ENCODE measurements around the gene FGF6. TPM values are rescaled to one million over a fixed set of nuclear protein-coding genes. Genes with fewer than 3 reads are reported as not detected.
"Not testable (repeated sequence)": the region's sequence is repeated elsewhere in the genome, so short reads cannot be mapped to it uniquely, and the experiment has no call there.

The FGF6 gene
- total RNA-seq, 1 donor from 2014 or later, result not detected

DNA sequence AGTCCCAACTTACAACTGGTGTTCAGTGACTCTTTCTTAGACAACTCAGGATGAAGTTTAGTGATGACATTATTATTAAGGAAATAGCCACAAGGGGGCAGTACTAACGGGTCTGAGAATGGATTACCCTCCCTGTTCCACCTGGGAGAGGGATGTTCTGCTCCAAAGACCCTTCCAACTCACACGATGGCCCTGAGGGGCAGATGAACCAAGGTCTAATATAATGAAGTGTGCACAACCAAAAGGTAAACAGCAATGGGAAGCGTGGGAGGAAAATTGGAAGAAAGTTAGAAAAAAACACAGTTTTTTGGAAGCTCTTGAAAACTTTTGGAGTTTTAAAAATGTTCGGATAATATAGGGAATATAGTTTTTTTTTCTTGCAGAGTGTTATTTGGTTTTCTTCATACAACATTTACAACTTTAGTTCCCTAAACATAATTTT, 24.0 kb downstream of the FGF6 start:
- intact Hi-C loops (cut with micrococcal nuclease), result loop anchor here (1.0 to 10.0 kb wide), 5 partner anchors 65 to 534 kb away; no protein-coding TSS in a partner anchor

DNA sequence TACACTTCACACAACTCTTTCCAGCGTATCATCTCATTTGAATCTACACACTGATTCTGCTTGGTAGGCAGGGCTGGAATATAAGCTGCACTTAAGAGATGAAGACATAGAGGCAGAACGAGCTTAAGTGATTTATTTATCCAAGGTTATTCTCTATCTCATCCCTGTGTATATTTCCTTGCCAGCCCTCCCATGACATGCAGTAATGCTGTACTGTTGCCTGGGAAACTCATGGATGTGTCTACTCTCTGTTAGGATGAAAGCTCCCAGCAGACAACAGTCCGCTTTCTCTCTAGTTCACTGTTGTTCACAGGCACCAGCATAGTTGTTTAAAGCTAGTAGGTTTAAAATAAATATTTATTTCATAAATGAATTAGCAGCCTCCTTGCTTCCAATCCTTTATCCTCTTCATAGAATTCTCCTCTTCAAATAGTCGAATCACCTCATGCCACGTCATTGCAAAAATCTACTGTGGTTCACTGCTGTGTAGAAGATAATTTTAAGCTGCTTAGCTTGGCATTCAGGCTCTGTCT, 25.4 kb downstream of the FGF6 start:
- intact Hi-C loops (cut with micrococcal nuclease), result loop anchor here (5.0 to 10.0 kb wide), 2 partner anchors 335 to 533 kb away; no protein-coding TSS in a partner anchor

DNA sequence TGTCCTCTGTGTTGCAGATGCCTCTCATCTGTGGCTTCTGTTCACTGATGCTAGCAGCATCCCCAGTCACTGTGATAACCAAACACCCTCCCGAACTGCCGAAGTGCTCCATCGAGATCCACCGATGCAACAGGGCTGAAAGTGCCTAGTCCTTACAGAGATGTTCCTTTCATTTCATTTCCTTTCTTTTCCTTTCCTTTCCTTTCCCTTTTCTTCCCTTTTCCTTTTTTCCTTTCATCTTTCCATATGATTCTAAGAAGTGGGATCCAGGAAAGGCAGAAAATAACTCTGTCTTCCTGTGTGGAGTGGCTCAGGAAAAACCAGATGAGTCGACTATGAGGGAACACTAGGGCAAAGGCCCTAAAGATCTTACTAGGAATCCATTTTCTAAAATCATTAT, 26.7 kb downstream of the FGF6 start:
- intact Hi-C loops (cut with micrococcal nuclease), result no loop called here

DNA sequence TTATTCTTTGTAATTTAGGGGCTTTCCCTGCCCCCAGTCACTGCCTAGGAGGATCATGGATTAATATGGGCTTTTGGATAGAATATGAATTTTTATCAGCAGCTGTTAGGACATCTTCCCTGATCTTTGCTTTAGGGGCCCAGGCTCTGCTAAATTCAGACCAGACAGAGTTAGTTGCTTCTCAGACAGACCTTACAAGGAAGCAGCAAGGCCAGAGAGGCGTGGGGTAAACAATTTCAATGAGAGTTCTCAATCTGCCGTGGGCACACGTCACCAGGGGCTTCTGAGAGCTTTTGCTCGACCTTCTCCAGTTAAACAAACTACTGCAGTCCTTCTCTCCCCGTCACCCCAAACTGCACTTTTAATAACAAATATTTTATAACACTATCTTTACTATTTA, 27.7 kb downstream of the FGF6 start:
- intact Hi-C loops (cut with micrococcal nuclease), result no loop called here

DNA sequence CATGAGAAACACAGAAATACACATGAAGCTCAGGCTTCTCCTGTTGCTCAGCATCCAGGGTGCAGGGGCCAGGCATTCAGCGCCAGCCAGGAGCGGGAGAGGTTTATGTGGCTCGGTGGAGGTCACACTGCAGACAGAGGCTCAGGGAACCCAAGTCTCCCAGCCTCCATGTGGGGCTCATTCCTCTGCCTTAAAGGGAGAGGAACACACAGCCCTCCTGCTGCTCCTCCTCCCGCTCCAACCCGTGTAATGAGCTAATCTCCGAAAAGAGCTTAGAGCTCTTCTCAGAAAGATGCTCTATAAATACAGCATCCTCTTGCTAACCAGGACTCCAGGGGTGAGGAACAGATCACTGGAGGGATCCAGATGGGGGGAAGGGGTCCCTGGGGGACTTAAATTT, 28.2 kb downstream of the FGF6 start:
- intact Hi-C loops (cut with micrococcal nuclease), result no loop called here

DNA sequence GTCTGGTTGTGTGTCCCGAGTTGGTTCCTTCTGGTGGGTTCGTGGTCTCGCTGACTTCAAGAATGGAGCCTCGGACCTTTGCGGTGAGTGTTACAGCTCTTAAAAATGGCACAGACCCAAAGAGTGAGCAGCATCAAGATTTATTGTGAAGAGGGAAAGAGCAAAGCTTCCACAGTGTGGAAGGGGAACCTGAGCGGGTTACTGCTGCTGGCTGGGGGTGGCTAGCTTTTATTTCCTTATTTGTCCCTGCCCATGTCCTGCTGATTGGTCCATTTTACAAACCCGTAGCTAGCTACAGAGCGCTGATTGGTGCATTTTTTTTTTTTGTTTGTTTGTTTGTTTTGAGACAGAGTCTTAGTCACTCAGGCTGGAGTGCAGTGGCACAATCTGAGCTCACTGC, 29.3 kb downstream of the FGF6 start:
- intact Hi-C loops (cut with micrococcal nuclease), result no loop called here

DNA sequence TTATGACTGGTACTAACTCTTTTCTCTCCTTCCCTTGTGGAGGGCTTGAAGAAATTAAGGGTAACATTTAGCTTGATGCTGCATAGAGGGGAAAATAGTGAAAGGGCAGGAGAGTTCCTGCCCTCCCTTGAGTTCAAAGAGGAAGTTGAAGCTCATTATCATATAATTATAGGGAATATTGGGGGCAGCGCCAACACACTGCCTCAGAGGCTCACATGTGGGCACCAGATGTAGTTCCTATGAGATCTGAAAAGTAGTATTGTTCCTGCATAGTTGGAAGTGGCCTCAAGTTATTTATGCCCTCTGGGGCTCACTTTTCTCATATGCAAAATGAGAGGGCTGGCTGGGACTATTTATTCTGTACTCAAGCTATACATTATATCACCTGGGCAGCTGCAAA, 33.1 kb downstream of the FGF6 start:
- intact Hi-C loops (cut with micrococcal nuclease), result no loop called here

DNA sequence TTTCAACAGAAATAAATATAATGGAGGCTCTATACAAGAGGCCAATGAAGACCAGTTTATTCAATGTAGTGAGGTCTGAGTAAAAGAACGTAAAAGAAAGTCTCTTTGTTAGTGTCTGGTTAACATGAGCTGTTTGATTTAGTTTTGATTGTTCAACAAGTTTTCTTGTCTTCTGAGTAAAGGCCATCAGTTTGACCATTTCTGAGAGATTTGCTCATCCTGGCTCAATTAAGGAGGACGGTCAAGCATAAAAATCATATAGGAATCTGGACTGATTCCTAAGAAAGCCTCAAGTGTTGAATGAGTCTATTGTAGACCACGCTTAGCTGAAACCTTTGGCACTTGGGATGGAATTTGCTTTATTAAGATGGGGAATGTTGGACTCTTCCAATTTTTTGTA, 33.6 kb downstream of the FGF6 start:
- intact Hi-C loops (cut with micrococcal nuclease), result no loop called here

DNA sequence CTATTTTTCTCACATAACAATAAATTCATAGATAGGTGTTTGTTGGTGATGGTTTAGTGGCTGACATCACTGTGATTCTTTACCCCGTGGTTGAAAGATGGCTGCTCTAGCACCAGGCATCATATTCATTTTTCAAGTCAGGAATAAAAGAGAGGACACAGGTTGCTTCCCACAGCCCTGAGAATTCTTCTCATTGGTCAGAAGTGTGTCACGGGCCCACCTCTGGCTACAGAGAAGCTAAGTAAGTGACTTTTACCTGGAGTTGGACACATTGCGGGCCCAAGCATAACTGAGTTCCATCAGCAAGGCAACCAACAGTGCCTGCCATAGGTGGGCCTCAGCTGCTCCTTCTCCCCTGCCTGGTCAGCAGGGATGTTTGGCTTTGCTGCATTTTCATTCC, 38.5 kb downstream of the FGF6 start:
- intact Hi-C loops (cut with micrococcal nuclease), result no loop called here

DNA sequence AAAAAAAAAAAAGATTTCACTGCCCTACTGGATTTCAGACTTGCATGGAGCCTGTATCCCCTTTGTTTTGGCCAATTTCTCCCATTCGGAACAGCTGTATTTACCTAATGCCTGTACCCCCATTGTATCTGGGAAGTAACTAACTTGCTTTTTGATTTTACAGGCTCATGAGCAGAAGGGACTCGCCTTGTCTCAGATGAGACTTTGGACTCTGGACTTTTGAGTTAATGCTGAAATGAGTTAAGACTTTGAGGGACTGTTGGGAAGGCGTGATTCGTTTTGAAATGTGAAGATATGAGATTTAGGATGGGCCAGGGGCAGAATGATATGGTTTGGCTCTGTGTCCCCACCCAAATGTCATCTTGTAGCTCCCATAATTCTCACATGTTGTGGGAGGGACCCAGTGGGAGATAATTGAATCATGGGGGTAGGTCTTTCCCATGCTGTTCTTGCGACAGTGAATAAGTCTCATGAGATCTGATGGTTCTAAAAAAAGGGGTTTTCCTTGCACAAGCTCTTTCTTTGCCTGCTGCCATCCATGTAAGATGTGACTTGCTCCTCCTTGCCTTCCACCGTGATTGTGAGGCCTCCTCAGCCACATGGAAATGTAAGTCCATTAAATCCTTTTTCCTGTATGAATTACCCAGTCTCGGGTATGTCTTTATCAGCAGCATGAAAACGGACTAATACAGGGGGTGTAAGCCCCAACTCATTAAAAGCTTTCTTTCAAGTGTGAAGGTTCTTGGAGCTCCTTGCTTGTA, 40.6 kb downstream of the FGF6 start:
- intact Hi-C loops (cut with micrococcal nuclease), result not testable (repeated sequence)

DNA sequence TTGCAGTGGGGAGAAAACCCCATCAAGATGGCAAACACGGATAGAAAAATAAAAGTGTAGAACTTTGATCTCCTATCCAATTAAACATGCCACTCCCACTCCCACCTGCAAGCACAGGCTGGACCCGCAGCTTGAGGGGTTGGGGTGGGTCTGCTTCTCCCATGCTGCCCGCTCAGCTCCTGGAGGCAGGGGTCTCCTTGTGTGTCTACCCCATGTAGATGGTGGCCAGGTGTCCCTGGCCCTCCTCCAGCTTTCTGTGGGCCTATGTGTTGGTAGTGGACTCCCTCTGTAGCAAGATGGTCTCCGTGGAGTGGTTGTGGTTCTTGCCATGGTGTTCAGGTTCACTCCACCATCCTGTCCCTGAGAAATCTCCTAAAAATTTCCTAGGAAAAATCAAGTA, 42.6 kb downstream of the FGF6 start:
- intact Hi-C loops (cut with micrococcal nuclease), result no loop called here

DNA sequence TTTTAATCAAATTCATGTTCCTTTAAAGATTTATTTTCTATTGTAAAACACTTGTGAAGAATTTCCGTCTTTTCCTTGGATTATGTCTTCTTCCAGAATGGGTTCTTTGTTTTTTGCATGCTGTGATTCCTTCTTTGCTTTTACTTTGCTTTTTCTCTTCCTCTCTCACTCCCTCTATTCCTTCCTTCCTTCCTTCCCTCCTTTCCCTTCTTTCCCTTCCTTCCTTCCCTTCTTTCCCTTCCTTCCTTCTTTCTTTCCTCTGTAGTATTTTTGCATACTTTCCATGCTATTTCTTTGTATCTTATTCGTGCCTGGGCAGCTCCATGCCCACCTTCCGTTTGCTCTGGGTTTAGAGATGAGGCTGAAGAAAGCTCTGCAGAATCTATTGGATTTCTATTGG, 44.5 kb downstream of the FGF6 start:
- intact Hi-C loops (cut with micrococcal nuclease), result no loop called here

DNA sequence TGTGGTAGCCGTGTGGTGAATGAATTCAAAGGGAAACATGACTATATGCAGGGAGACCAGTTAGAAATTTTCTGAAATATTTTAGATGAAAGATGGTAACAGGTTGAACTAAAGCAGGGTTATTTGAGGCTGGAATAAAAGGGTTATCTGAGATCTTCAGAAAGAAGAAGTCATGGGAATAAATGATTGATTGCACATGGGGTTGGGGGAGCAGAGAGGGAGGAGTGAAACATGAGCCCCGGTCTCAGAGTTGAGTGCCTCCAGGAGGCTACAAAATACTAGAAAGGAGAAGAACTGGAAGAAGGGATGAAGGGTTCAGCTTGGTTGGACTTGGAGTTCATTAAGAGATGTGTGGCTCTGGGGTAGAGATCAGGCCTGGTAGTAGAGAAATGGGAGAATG, 49.8 kb downstream of the FGF6 start:
- intact Hi-C loops (cut with micrococcal nuclease), result no loop called here

DNA sequence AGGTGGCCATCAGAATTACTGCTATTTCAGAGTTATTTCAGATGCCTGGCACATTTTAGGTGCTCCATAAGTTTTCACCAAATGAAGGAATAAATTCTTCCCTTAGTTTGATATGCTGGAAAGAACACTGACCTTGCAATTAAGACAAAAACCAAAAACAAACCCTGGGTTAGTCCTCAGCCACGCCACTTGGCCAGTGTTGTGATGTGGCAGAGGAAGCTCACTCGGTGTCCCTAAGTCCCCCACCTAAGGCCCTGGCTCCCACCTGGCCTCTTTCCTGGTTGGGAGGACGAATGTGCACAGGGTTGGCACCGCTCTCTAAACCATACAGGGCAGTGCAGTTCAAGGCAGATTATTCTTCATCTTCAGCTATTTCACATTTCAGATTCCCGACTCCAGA, 52.4 kb downstream of the FGF6 start:
- intact Hi-C loops (cut with micrococcal nuclease), result no loop called here

DNA sequence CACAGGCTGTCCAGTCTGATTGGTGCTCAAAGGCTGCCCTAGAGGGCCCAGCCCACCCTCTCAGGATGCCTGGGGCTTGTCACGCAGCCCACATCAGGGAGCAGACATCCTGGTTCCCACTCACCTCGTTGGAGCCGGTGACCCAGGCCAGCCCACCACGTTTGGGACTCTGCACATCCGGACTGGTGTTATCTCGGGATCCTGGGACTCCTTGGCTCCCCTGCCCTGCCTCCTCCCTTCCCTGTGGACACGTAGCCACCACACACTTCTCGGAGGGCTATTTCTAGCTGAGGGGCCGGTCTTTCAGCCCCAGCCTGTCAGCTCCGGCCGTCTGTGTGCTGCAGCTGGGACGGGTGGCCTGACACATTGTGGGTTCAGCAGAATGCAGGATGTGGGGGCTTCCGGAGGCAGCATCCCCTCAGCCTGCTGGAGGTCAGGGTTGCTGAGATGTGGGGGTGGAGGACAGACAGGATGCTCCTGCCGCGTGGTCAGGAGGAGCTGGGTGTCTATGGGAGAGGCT, 53.3 kb downstream of the FGF6 start:
- intact Hi-C loops (cut with micrococcal nuclease), result no loop called here

DNA sequence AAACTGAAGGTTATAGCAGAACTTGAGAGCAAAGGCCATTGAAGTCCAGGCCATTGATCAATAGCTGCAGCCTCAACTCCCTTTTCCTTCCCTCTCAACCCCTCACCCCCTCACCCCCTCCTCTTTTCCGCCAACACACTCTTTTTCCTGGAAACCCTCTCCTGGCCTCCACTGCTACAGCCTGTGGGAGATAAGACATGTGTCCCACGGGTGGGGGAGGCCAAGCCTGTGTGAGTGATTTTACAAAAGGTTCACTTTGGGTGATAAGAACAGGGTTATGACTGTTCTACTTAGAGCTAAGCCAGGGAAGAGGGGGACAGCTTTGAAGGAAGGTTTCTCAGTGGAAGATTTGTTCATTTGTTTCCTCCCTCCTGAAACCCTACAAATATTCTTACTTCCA, 57.0 kb downstream of the FGF6 start:
- intact Hi-C loops (cut with micrococcal nuclease), result no loop called here

DNA sequence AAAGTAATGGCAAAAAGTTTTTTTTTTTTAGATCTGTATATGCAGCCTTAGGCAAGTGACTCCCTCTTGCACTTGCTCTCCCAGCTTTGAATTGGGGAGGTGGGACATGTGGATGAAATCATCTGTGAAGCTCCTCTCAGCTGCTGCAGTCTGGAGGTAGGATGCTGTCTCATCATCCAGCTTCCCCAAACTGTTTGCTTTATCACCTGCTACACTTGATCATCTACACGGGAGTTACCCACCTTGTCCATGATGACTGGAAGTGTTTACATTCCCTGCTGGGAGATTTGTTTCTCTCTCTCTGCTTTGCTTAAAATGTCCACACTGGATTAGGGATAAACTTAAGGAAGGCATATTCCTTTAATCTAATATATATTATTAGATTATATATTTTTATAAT, 57.6 kb downstream of the FGF6 start:
- intact Hi-C loops (cut with micrococcal nuclease), result no loop called here

DNA sequence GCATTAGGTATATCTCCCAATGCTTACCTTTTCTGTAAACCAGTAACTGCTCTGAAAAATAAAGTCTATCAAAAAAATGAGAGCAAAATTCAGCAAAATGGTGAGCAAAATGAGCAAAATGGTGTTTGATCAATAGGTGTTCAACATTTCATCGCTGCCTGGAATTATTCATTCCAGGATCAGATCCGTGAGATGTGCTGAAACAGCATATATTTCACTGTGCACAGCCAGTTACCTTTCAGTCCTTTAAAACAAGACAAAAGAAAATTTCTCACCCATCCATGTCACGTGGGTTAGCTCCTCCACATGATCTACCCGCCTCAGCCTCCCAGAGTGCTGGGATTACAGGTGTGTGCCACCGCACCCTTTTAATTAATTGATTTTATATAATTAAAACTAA, 58.0 kb downstream of the FGF6 start:
- intact Hi-C loops (cut with micrococcal nuclease), result no loop called here

DNA sequence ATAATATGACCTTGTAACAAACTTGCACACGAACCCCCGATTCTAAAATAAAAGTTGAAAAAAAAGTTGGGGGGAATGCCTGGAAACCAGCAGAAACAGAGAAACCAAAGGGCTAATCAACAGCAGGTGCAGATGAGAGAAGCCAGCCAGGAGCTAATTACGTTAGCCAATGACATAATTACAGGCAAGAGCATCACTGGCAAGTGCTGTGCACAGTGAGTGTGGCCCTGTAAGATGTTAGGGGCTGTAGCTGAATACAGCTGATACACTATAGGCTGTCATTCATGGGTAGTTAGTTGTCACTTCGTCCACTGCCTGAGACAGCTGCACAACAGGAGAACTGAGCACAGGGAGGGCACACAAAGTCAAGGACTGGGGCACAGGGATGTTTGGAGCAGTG, 58.8 kb downstream of the FGF6 start:
- intact Hi-C loops (cut with micrococcal nuclease), result no loop called here
